Small intestine (tissue), 7 donors: ENCODE data around the gene DOCK8. TPM values are rescaled to one million over a fixed set of nuclear protein-coding genes. Genes with fewer than 3 reads are reported as not detected.

Experiments used
- DNase-seq, 2 donors: peaks; one replicate each; pipeline versions ENCODE4 v3.0.0 to v3.0.0-alpha.2; 2013
- FAIRE-seq: peaks from 2 replicates; lab custom pipeline; 2012; peaks lifted over from hg19 to GRCh38; lab: Jason Lieb, UNC
- H3K27ac ChIP-seq, 3 donors: one replicate each; pipeline ENCODE4 v1.5.1; 2013; ENCODE audit warnings: low read length in 2 of 3, mild to moderate bottlenecking in 2 of 3, control low read depth in 1 of 3, inconsistent platforms in 1 of 3, low read depth in 1 of 3, moderate library complexity in 1 of 3
- H3K27me3 ChIP-seq, 3 donors: one replicate each; pipeline ENCODE4 v1.6.1; 2013; ENCODE audit warnings: low read length in 3 of 3, inconsistent platforms in 1 of 3; ENCODE audit not compliant: control insufficient read depth in 3 of 3, insufficient read depth in 3 of 3
- H3K36me3 ChIP-seq, 3 donors: one replicate each; pipeline ENCODE4 v1.6.1; 2013; ENCODE audit warnings: low read length in 3 of 3, inconsistent platforms in 1 of 3, low read depth in 1 of 3, mild to moderate bottlenecking in 1 of 3, moderate library complexity in 1 of 3; ENCODE audit not compliant: control insufficient read depth in 3 of 3, insufficient read depth in 2 of 3
- H3K4me1 ChIP-seq, 3 donors: one replicate each; pipeline ENCODE4 v1.6.1; 2013; ENCODE audit warnings: low read length in 2 of 3, inconsistent platforms in 1 of 3, low read depth in 1 of 3, mild to moderate bottlenecking in 1 of 3, moderate library complexity in 1 of 3; ENCODE audit not compliant: control insufficient read depth in 3 of 3, insufficient read depth in 2 of 3
- H3K4me3 ChIP-seq, 3 donors: one replicate each; pipeline ENCODE4 v1.5.1; 2013; ENCODE audit warnings: low read length in 3 of 3, control low read depth in 1 of 3, inconsistent platforms in 1 of 3, low read depth in 1 of 3, mild to moderate bottlenecking in 1 of 3, moderate library complexity in 1 of 3
- H3K9me3 ChIP-seq, 2 donors: one replicate each; pipeline ENCODE4 v1.6.1; 2013; ENCODE audit warnings: low read depth in 1 of 2, low read length in 1 of 2; ENCODE audit not compliant: control insufficient read depth in 2 of 2, insufficient read depth in 1 of 2
- WGBS, 3 donors: extraction: QIAGEN DNeasy Blood & Tissue Kit; methylation state at CpG; one replicate each; pipeline ENCODE4 v1.1.7; 2013; 5-methylcytosine and 5-hydroxymethylcytosine counted together
- polyA plus RNA-seq, 4 donors: library from polyadenylated mRNA; stranded (reverse) in 3 of 4; unstranded in 1 of 4; fragments of 200-250 nt in 3 of 4; fragments of 120-200 nt in 1 of 4; gene quantifications; one replicate each; pipeline versions ENCODE4 v1.2.1 to v1.2.3, GENCODE V29; 2013
- donor health status: healthy with polysubstance abuse.
- donor health status: control.
- donor health status: control.
- donor health status: Bipolar disorder and iron deficiency.
- donor health status: healthy.

DOCK8 gene
- polyA plus RNA-seq, 4 donors, result 2.2 to 20.8 (median 3.8) TPM

- peaks cover 0 to 13% (median 0%) of the 10 kb centered on the region in 3 donors for H3K27me3 ChIP-seq
- no peaks in the 10 kb centered on the region for H3K36me3 ChIP-seq
- H3K27ac ChIP-seq, result no peak overlapping the region
- FAIRE-seq (no peak), DNase-seq (no peak)
- 64 to 75% (median 70%) methylated on average over 7 of the region's 7 CpGs for WGBS, 3 donors
- H3K4me1 ChIP-seq, result peaks cover 0 to 12% (median 0%) of the 10 kb centered on the region in 3 donors
- H3K9me3 ChIP-seq, result no peaks in the 10 kb centered on the region
- H3K4me3 ChIP-seq, result no peak overlapping the region
These were observed 5.2 kb downstream of the DOCK8 start for GRCh38 chr9:219670-220365.

GRCh38 chr9:221989-222776, 7.5 kb downstream of the DOCK8 start:
- Histone ChIP-seq H3K27me3 (no peaks in the 10 kb centered on the region), H3K36me3 (no peaks in the 10 kb centered on the region), H3K4me3 (no peak overlapping the region), H3K27ac (peak overlapping the region in 1 of 3 donors; percentile 21), H3K9me3 (no peaks in the 10 kb centered on the region), H3K4me1 (peaks cover 0 to 10% (median 0%) of the 10 kb centered on the region in 3 donors)
- DNase-seq (no peak), FAIRE-seq (no peak)
- 58 to 71% (median 61%) methylated on average over 6 of the region's 6 CpGs for WGBS, 3 donors

- DNase-seq, result no peak
- no peak overlapping the region for H3K27ac ChIP-seq
- H3K36me3 ChIP-seq, result no peaks in the 10 kb centered on the region
- no peaks in the 10 kb centered on the region for H3K27me3 ChIP-seq
- H3K9me3 ChIP-seq, result no peaks in the 10 kb centered on the region
- H3K4me3 ChIP-seq, result no peak overlapping the region
- FAIRE-seq, result no peak
- 85 to 90% (median 85%) methylated on average over 3 of the region's 3 CpGs for WGBS, 3 donors
- H3K4me1 ChIP-seq, result peaks cover 0 to 10% (median 0%) of the 10 kb centered on the region in 3 donors
These were observed 8.5 kb downstream of the DOCK8 start for GRCh38 chr9:223152-223551.

GRCh38 chr9:224026-224425, 9.4 kb downstream of the DOCK8 start:
- Histone ChIP-seq H3K4me1 (peaks cover 0 to 10% (median 0%) of the 10 kb centered on the region in 3 donors), H3K36me3 (no peaks in the 10 kb centered on the region), H3K4me3 (no peak overlapping the region), H3K27ac (no peak overlapping the region), H3K27me3 (no peaks in the 10 kb centered on the region), H3K9me3 (peaks cover 0 to 6% of the 10 kb centered on the region in 2 donors)
- 32 to 50% (median 47%) methylated on average over 5 of the region's 5 CpGs for WGBS, 3 donors
- FAIRE-seq, result no peak
- no peak for DNase-seq

- Histone ChIP-seq H3K27ac (peak overlapping the region in 1 of 3 donors; percentile 29), H3K9me3 (peaks cover 0 to 6% of the 10 kb centered on the region in 2 donors), H3K27me3 (no peaks in the 10 kb centered on the region), H3K4me1 (peaks cover 0 to 10% (median 0%) of the 10 kb centered on the region in 3 donors), H3K4me3 (no peak overlapping the region), H3K36me3 (no peaks in the 10 kb centered on the region)
- peak; percentile 45 to 75 for DNase-seq
- 28 to 57% (median 33%) methylated on average over 3 of the region's 3 CpGs for WGBS, 3 donors
- no peak for FAIRE-seq
These were observed 10.2 kb downstream of the DOCK8 start for GRCh38 chr9:224582-225520.

GRCh38 chr9:227860-228259, 13.2 kb downstream of the DOCK8 start:
- H3K4me3 ChIP-seq, result no peak overlapping the region
- H3K27me3 ChIP-seq, result no peaks in the 10 kb centered on the region
- peaks cover 0 to 10% (median 0%) of the 10 kb centered on the region in 3 donors for H3K4me1 ChIP-seq
- FAIRE-seq (no peak), DNase-seq (no peak)
- no peaks in the 10 kb centered on the region for H3K36me3 ChIP-seq
- H3K9me3 ChIP-seq, result peaks cover 0 to 6% of the 10 kb centered on the region in 2 donors
- H3K27ac ChIP-seq, result no peak overlapping the region
- 74 to 82% (median 80%) methylated on average over 3 of the region's 3 CpGs for WGBS, 3 donors

GRCh38 chr9:228929-229695, 14.4 kb downstream of the DOCK8 start:
- Histone ChIP-seq H3K36me3 (no peaks in the 10 kb centered on the region), H3K27ac (no peak overlapping the region), H3K4me3 (no peak overlapping the region), H3K27me3 (no peaks in the 10 kb centered on the region), H3K4me1 (peaks cover 0 to 10% (median 0%) of the 10 kb centered on the region in 3 donors), H3K9me3 (peaks cover 0 to 6% of the 10 kb centered on the region in 2 donors)
- WGBS, 3 donors, result 75 to 87% (median 78%) methylated on average over 5 of the region's 5 CpGs
- FAIRE-seq (no peak), DNase-seq (no peak)
